Left lung (tissue), 10 donors: ENCODE measurements around the gene CFAP65. TPM values are rescaled to one million over a fixed set of nuclear protein-coding genes. Genes with fewer than 3 reads are reported as not detected.

ENCODE experiments used
- ATAC-seq: fragments of 200-7000 bp; cut with Tn5 transposase; one replicate; pipeline ENCODE4 v1.9.1; 2020; ENCODE audit warnings: moderate library complexity
- DNase-seq, 4 donors: peaks; one replicate each; pipeline ENCODE4 v3.0.0-alpha.2; 2013 to 2020
- H3K27ac ChIP-seq, 2 donors: fragments of 200-600 bp; sonication (generic) in 1 of 2; one replicate each; pipeline versions ENCODE4 v1.5.0 to v1.8.0; 2020 to 2021
- H3K27me3 ChIP-seq, 2 donors: fragments of 200-600 bp; sonication (generic) in 1 of 2; one replicate each; pipeline versions ENCODE4 v1.5.0 to v1.8.0; 2020 to 2021
- H3K36me3 ChIP-seq, 2 donors: fragments of 200-600 bp; sonication (generic) in 1 of 2; one replicate each; pipeline versions ENCODE4 v1.5.0 to v1.8.0; 2020 to 2021
- H3K4me1 ChIP-seq, 2 donors: fragments of 200-600 bp; one replicate each; pipeline ENCODE4 v1.8.0; 2021
- H3K4me3 ChIP-seq, 2 donors: fragments of 200-600 bp; sonication (generic) in 1 of 2; one replicate each; pipeline versions ENCODE4 v1.5.0 to v1.8.0; 2020 to 2021; ENCODE audit warnings: mild to moderate bottlenecking in 1 of 2
- H3K9me3 ChIP-seq, 2 donors: fragments of 200-600 bp; sonication (generic) in 1 of 2; one replicate each; pipeline versions ENCODE4 v1.5.0 to v1.8.0; 2020 to 2021
- intact Hi-C, 2 donors: fragments of 100-400 bp; cut with DNase I; formaldehyde crosslinking; loops; one replicate each; pipeline versions ENCODE4 v1.11.2 to v1.14.2; 2022
- polyA plus RNA-seq, 6 donors: library from polyadenylated mRNA; unstranded; fragments of 120-200 nt; gene quantifications; one replicate each; pipeline ENCODE4 v1.2.1, GENCODE V29; 2013; ENCODE audit not compliant: insufficient read length in 6 of 6
- total RNA-seq, 2 donors: library from RNA; stranded (reverse); fragmentation: NEBNext Ultra II Directional; extraction: Animal tissue kit (Norgen Biotek cat#: 25700); gene quantifications; one replicate each; pipeline ENCODE4 v1.2.1, GENCODE V29; 2021
- TF ChIP-seq, protein P1 (sequence below), 2 donors: fragments of 200-600 bp; sonication (generic) in 1 of 2; IDR thresholded peaks; one replicate each; pipeline versions ENCODE4 v1.5.0 to v1.8.0; 2021; ENCODE audit warnings: antibody characterized with exemption in 2 of 2
- donor health status: DM: no; HTN: yes; CAD: no.
- donor health status: DM: no; HTN: no; CAD: no.

CFAP65 gene
- total and polyA plus RNA-seq, 8 donors, result 0.83 to 4.3 (median 3.0) TPM; not detected in 1

DNA sequence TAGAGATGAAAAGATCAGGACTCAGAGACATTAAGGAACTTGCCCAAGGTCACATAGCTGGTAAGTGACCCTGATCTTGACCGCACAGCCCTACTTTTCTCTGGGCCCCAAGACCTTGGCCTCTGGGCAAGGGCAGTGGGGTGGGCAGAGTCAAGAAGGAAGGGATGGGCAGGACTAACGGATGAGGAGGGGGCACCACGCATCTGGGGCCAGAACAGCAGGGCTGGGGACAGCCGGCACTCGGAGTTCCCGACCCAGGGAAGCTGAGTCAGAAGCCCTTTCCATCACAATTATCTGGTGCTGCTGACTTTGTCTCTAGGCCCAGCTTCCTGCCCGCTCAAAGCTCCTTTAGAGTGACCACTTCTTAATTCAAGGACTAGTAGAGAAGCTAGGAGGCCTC, 14.4 kb downstream of the CFAP65 start:
- H3K4me1 ChIP-seq, result no peaks in the 10 kb centered on the region
- ATAC-seq (no peak), DNase-seq (no peak)
- H3K27me3 ChIP-seq, result peaks cover 0 to 28% of the 10 kb centered on the region in 2 donors
- H3K4me3 ChIP-seq, result no peak overlapping the region
- H3K9me3 ChIP-seq, result no peaks in the 10 kb centered on the region
- no peaks in the 10 kb centered on the region for H3K36me3 ChIP-seq
- intact Hi-C loops, result no loop called here
- no peak overlapping the region for H3K27ac ChIP-seq
- TF ChIP-seq, protein P1, sequence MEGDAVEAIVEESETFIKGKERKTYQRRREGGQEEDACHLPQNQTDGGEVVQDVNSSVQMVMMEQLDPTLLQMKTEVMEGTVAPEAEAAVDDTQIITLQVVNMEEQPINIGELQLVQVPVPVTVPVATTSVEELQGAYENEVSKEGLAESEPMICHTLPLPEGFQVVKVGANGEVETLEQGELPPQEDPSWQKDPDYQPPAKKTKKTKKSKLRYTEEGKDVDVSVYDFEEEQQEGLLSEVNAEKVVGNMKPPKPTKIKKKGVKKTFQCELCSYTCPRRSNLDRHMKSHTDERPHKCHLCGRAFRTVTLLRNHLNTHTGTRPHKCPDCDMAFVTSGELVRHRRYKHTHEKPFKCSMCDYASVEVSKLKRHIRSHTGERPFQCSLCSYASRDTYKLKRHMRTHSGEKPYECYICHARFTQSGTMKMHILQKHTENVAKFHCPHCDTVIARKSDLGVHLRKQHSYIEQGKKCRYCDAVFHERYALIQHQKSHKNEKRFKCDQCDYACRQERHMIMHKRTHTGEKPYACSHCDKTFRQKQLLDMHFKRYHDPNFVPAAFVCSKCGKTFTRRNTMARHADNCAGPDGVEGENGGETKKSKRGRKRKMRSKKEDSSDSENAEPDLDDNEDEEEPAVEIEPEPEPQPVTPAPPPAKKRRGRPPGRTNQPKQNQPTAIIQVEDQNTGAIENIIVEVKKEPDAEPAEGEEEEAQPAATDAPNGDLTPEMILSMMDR (IDR thresholded peaks at IDR 0.05), result no peak

DNA sequence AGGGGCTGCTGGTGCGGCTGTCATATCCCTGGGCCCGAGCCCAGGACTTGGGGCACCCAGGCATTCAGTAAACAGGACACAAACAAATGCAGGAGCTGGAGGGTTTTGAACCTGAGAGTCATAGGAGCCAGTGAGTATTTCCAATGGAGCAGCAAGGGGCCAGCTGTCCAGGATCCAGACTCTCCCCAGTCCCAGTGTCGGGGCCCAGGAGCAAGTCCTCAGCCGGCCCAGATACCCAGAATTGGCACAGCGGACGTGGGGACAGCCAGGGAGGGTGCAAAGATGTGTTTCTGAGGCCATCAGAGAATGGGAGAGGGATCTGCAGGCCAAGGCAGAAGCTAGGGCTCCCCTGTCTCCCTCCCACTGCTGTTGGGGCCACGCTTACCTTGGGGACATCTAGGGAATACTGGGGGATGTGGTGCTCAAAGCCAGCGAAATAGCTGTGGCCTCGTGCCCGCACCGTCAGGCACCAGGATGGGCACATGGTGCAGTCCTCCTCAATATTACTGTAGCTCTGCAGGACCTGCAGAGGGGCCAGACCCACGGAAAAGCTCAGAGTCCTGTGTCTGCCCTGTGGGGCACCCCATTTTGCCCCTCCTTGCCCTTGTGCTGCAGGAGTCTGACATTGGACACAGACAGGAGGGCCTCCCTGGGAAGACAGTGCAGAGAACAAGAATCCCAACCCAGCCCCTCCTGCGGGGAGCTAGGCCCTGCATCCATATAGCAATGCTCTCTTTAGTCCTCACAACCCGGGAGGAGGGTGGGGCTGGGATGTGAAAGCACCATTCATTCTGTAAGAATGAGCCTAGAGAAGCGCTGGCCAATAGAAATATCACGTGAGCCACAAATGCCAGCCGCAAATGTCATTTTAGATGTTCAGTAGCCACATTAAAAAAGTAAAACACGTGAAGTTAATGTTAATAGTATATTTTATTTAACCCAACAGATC, 15.4 kb downstream of the CFAP65 start:
- Histone ChIP-seq H3K36me3 (no peaks in the 10 kb centered on the region), H3K27me3 (peaks cover 0 to 18% of the 10 kb centered on the region in 2 donors), H3K4me3 (no peak overlapping the region), H3K9me3 (no peaks in the 10 kb centered on the region), H3K4me1 (no peaks in the 10 kb centered on the region), H3K27ac (no peak overlapping the region)
- intact Hi-C loops, result no loop called here
- TF ChIP-seq, protein P1 (IDR thresholded peaks at IDR 0.05), result no peak
- no peak for ATAC-seq
- DNase-seq, result peak in 1 of 4 donors; percentile 22

DNA sequence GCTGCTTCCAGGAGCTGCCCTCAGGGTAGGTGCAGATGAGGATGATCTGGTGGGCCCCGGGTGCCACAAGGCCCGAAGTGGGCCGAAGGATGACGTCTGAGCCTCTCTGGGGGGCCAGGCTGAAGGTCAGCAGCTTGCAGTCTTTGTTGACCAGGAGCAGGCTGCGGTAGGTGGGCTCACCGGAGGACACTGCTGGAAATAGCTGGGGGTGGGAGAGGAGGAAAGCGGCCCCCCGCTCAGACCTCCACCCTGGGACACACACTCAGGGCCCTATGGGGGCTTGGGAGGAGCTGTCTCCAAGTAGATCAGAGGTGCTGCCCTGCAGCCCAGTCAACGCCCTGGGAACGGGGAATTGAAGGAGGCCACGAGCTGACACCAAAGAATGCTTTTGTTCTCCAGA, 17.3 kb downstream of the CFAP65 start:
- TF ChIP-seq, protein P1 (IDR thresholded peaks at IDR 0.05), result no peak
- no peaks in the 10 kb centered on the region for H3K36me3 ChIP-seq
- no peak overlapping the region for H3K27ac ChIP-seq
- ATAC-seq (no peak), DNase-seq (no peak)
- peaks cover 0 to 5% of the 10 kb centered on the region in 2 donors for H3K27me3 ChIP-seq
- intact Hi-C loops, result no loop called here
- H3K4me3 ChIP-seq, result no peak overlapping the region
- H3K9me3 ChIP-seq, result no peaks in the 10 kb centered on the region
- H3K4me1 ChIP-seq, result no peaks in the 10 kb centered on the region

DNA sequence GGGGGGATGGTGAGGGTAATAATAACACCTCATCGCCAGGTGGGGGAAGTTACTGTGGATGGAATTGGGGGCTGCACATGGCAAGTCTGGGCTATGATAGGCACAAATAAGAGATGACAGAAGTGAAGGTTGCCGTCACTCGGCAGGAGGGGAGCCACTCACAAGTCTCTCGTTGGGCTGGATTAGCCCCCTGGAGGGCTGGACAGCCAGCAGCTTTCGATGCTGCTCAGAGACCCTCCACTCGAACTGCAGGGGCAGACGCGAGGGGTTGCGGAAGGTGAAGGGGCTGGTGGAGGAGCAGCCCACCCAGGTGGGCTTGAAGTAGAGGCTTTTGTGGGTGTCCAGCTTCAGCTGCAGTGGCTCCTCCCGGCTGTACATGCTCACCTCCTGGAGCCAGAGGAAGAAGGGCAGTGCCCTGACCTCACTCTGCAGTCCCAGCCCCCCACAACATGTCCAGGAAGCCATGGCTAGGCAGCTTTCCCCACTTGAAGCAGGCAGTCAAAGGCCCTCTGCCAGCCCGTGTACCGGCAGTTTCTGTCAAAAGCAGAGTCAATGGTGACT, 18.2 kb downstream of the CFAP65 start:
- Histone ChIP-seq H3K9me3 (no peaks in the 10 kb centered on the region), H3K27ac (no peak overlapping the region), H3K36me3 (no peaks in the 10 kb centered on the region), H3K27me3 (peaks cover 0 to 8% of the 10 kb centered on the region in 2 donors), H3K4me3 (no peak overlapping the region), H3K4me1 (no peaks in the 10 kb centered on the region)
- TF ChIP-seq, protein P1 (IDR thresholded peaks at IDR 0.05), result no peak
- ATAC-seq (no peak), DNase-seq (no peak)
- intact Hi-C loops, result no loop called here

DNA sequence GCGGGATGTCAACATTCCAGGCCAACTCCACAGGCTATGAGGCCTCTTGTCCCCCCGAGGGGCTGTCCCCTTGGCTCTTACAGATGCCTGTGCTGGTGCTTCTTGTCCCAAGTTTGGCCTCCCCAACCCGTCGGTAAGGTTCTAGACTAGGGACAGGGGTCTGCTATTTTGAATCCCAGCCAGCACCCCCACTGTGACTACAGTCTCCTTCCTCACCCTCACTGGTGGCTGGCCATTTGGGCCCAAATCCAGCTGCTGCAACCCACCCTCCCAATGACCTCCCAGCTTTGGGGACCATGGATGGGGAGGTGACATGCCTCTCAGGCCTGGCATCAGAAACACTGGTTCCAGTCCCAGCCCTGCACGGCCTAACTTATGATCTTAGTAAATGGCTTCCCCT, 18.7 kb downstream of the CFAP65 start:
- ATAC-seq (no peak), DNase-seq (peak in 1 of 4 donors; percentile 15)
- TF ChIP-seq, protein P1 (IDR thresholded peaks at IDR 0.05), result no peak
- Histone ChIP-seq H3K27ac (no peak overlapping the region), H3K4me1 (no peaks in the 10 kb centered on the region), H3K4me3 (no peak overlapping the region), H3K36me3 (no peaks in the 10 kb centered on the region), H3K9me3 (no peaks in the 10 kb centered on the region), H3K27me3 (peaks cover 0 to 12% of the 10 kb centered on the region in 2 donors)
- intact Hi-C loops, result no loop called here
